Kidney epithelial cell (primary cell): ENCODE measurements around the gene ADGRV1. TPM values are rescaled to one million over a fixed set of nuclear protein-coding genes. Genes with fewer than 3 reads are reported as not detected.

ENCODE experiments used
- DNase-seq: peaks from one replicate; pipeline ENCODE4 v3.0.0-alpha.2; 2010; ENCODE audit warnings: low read depth
- H3K27me3 ChIP-seq: 2 replicates; pipeline ENCODE4 v1.6.0; 2011; ENCODE audit warnings: low read length; ENCODE audit not compliant: control insufficient read depth, insufficient read depth
- H3K36me3 ChIP-seq: 2 replicates; pipeline ENCODE4 v1.5.1; 2011; ENCODE audit warnings: low read length; ENCODE audit not compliant: control insufficient read depth, insufficient read depth
- H3K4me3 ChIP-seq: 2 replicates; pipeline ENCODE4 v1.5.1; 2011; ENCODE audit warnings: low read depth, mild to moderate bottlenecking, control low read depth, low read length
- total RNA-seq: library from RNA; depleted of rRNA; stranded (reverse); fragments of >200 nt; gene quantifications from 2 replicates; pipeline ENCODE4 v1.2.3, GENCODE V29; 2015
- TF ChIP-seq, protein P1 (sequence below): IDR thresholded peaks from 2 replicates; pipeline ENCODE4 v1.5.1; 2011; ENCODE audit warnings: mild to moderate bottlenecking, moderate library complexity, low read length, control low read depth, inconsistent platforms; ENCODE audit not compliant: insufficient read depth, poor library complexity, severe bottlenecking

Gene ADGRV1
- total RNA-seq, 1 donor from 2014 or later: 3.5 TPM

DNA sequence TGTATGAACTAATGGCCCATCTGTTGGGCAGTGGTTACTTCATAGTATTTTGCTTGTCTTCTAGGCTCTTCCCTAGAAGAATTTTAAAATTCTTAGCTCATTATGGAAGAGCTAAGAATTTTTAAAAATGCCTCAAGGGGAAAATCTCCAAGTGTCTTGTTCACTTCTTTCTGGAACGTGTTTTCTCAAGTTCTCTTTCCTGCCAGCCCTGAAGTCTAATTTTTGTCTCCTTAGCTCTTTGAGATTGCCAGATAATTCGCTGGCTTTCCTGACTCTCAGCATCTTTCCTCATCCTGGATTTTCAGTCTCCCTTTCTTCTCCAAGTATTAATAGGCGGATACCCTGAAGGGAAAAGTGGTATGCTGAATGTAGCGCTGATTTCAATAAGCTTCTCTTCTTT, 429.1 kb downstream of the ADGRV1 start:
- no peak overlapping the region for H3K4me3 ChIP-seq
- H3K27me3 ChIP-seq: no peaks in the 10 kb centered on the region
- no peak for DNase-seq
- TF ChIP-seq, protein P1, sequence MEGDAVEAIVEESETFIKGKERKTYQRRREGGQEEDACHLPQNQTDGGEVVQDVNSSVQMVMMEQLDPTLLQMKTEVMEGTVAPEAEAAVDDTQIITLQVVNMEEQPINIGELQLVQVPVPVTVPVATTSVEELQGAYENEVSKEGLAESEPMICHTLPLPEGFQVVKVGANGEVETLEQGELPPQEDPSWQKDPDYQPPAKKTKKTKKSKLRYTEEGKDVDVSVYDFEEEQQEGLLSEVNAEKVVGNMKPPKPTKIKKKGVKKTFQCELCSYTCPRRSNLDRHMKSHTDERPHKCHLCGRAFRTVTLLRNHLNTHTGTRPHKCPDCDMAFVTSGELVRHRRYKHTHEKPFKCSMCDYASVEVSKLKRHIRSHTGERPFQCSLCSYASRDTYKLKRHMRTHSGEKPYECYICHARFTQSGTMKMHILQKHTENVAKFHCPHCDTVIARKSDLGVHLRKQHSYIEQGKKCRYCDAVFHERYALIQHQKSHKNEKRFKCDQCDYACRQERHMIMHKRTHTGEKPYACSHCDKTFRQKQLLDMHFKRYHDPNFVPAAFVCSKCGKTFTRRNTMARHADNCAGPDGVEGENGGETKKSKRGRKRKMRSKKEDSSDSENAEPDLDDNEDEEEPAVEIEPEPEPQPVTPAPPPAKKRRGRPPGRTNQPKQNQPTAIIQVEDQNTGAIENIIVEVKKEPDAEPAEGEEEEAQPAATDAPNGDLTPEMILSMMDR: no peak
- H3K36me3 ChIP-seq: no peaks in the 10 kb centered on the region

DNA sequence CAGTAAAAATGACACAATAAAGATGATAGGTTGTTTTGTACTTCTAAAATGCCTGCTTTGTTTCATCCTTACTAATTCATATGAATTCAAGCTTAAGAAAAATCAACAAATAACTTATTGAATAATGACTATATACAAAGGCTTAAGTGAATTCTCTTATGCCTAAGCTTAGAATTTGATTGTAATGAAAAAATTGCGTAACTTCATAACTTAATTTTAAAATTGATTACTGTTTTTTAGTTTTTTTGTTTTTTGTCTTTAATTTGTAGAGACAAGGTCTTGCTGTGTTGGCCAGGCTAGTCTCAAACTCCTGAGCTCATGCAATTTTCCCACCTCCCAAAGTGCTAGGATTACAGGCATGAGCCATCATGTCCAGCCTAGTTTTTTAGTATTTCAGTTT, 432.6 kb downstream of the ADGRV1 start:
- Histone ChIP-seq H3K36me3 (no peaks in the 10 kb centered on the region), H3K4me3 (no peak overlapping the region), H3K27me3 (no peaks in the 10 kb centered on the region)
- TF ChIP-seq, protein P1: no peak
- no peak for DNase-seq

DNA sequence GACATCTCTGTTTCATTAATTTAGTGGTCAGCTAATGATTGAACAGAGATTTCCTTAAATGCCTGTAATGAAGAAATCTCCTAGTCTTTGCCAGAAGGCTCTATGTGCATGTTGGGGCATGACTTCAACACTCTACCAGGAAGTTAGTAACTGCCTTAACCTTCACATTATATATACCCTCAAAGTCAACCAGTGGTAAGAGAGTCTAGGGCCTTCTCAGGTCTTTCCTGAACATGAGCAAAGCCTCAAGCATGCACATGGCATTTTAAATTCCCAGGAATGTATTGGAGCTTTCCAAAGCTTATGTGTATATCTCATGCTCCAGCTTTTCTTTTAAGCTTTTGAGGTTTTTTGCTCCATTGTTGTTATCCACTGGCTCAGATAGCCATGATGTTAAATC, 436.2 kb downstream of the ADGRV1 start:
- Histone ChIP-seq H3K36me3 (no peaks in the 10 kb centered on the region), H3K27me3 (no peaks in the 10 kb centered on the region), H3K4me3 (no peak overlapping the region)
- TF ChIP-seq, protein P1: no peak
- no peak for DNase-seq

DNA sequence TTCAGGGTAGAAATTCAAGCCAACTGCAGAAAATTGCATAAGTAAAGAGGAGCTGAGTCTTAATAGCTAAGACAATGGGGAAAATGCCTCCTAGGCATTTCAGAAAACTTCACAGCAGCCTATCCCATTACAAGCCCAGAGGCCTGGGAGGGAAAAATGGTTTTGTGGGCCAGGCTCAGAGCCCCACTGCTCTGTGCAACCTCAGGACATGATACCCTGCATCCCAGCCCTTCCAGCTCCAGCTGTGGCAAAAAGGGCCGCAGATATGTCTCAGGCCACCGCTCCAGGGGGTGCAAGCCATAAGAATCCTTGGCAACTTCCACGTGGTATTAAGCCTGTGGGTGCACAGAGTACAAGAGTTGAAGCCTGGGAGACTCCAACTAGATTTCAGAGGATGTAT, 437.5 kb downstream of the ADGRV1 start:
- Histone ChIP-seq H3K36me3 (no peaks in the 10 kb centered on the region), H3K27me3 (no peaks in the 10 kb centered on the region), H3K4me3 (no peak overlapping the region)
- no peak for DNase-seq
- TF ChIP-seq, protein P1: no peak

DNA sequence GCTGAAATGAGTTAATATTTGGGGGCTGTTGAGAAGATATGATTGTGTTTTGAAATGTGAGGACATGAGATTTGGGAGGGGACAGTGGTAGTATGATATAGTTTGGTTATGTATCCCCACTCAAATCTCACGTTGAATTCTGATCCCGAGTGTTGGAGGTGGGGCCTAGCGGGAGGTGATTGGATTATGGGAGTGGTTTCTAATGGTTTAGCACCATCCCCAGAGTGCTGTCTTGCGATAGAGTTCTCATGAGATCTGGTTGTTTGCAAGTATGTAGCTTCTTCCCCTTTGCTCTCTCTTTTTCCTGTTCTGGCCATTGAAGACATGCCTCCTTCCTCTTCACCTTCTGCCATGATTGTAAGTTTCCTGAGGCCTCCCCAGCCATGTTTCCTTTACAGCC, 438.5 kb downstream of the ADGRV1 start:
- TF ChIP-seq, protein P1: no peak
- no peak overlapping the region for H3K4me3 ChIP-seq
- no peak for DNase-seq
- H3K36me3 ChIP-seq: no peaks in the 10 kb centered on the region
- no peaks in the 10 kb centered on the region for H3K27me3 ChIP-seq

DNA sequence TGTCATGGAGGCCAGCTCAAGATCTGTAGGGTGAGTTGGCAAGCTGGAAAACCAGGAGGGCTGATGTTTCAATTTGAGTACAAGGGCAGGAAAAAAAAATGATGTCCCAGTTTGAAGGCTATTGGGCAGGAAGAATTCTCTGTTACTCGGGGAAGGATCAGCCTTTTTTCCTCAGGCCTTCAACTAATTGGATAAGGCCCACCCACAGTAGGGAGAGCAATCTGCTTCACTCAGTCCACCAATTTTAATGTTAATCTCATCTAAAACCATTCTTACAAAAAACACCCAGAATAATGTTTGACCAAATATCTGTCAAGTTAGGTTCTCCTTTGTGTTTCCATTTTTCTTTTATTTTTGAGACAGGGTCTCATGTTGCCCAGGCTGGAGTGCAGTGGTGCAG, 442.1 kb downstream of the ADGRV1 start:
- H3K36me3 ChIP-seq: no peaks in the 10 kb centered on the region
- H3K4me3 ChIP-seq: no peak overlapping the region
- TF ChIP-seq, protein P1: no peak
- no peaks in the 10 kb centered on the region for H3K27me3 ChIP-seq
- no peak for DNase-seq
